HG02763 (cell line): Measurements from ENCODE around the gene C22orf31.

ENCODE experiments used
- ATAC-seq: cut with Tn5 transposase; IDR thresholded peaks from one replicate; pipeline ENCODE4 v1.9.1; 2021; ENCODE audit warnings: mild to moderate bottlenecking, moderate library complexity; ENCODE audit not compliant: unreplicated experiment

C22orf31 gene

DNA sequence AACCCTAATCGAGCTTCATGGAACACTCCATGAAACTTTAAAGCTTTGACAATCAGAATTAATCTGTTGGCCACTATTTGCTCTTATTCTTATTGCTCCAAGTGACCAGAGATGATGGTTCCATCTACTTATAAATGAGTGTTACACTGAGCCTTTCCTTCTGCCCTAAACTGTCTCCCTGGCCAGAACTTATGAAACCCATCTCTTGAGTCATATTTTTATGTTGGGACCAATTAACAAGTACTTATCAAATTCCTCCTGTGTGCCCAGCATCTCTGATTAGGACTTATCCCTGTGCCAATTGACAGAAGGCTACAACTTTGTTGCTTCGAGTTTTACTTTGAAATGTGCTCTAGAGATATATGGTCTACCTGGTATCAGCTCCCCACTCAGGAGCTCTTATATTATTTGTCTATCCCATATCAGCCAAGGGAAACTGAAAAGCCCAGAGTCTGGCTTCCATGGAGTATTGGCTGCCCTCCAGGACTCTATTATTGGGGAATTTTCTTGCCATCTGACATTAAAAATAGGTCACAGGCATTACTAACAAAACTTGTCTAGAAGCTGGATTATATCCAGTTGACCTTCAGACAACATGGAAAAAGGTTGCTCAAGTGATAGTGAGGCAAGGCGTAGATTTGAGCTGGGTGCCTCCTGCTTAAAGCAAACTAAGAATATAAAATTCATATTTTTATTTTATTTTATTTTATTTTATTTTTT, 20.0 kb upstream of the C22orf31 start:
- no peak for ATAC-seq

DNA sequence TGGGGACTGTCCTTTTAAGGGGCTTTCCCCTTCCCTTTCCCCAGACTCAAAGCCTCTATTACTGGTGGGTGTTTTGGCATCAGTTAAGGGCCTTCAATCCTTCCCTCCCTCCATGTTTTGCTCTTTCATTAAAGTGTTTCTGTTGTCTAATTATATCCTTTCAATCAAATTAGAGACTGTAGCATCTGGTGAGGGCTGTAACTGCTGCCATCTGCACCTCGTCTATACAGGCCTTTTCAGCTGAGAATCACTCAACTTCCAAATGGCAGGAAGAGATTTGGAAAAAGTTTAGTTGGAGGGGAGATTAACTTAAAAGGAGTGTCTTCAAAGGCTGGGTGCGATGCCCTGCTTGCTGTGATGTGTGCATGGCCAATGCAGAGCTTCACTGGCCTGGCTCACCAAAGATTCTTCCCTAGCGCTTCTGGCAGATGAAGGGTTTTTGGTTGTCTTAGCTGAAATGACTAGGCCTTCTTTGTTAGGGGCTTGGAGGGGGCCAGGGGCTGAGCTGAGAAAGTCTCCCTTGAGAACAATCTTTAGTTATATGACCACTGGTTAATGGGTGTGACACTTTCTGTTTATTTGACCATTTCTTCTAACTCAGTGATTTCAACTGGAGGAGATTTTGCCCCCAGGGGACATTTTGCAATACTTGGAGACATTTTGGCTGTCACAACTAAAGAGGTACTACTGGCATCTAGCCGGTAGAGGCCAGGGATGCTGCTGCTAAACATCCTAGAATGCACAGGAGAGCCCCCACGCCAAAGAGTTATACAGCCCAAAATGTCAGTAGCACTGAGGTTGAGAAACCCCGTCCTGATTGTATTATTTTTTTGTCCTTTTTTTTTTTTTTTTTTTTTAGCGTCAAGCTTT, 18.7 kb upstream of the C22orf31 start:
- ATAC-seq, result no peak

GRCh38 chr22:29079218-29079901, 17.7 kb upstream of the C22orf31 start:
- no peak for ATAC-seq

- ATAC-seq, result no peak
Observed at GRCh38 chr22:29078869-29079207, 17.2 kb upstream of the C22orf31 start.

DNA sequence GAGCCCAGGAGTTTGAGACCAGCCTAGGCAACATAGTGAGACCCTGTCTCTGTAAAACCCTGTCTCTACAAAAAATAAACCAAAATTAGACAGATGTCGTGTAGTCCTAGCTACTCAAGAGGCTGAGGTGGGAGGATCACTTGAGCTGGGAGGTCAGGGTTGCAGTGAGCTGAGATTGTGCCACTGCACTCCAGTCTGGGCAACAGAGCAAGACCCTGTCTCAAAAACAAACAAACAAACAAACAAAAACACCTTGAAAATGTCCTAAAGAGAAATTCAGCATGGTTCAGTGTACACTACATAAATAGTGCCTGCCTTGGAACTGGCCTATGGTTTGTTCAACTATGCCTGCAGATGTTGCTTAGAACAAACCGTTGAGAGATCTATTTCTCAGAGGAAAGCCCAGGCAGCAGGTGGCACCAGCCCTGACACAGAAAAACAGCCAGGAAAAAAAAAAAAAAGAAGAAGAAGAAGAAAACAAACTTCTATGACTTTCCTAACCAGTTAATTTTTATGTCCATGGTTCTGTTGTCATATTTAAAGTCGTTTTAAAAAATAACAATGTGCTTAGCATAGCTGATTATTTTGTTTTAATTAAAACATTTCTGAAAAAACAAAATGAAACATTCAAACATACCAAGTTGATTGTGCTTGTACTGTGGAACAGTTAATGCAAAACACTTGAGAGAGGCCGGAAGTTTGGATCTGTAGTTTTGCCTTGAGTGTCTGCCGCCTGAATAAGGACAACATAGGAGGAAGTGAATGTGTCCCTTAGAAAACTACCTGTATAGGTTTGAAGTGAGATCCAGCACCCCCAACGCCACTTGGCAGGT, 16.6 kb upstream of the C22orf31 start:
- ATAC-seq, result no peak

DNA sequence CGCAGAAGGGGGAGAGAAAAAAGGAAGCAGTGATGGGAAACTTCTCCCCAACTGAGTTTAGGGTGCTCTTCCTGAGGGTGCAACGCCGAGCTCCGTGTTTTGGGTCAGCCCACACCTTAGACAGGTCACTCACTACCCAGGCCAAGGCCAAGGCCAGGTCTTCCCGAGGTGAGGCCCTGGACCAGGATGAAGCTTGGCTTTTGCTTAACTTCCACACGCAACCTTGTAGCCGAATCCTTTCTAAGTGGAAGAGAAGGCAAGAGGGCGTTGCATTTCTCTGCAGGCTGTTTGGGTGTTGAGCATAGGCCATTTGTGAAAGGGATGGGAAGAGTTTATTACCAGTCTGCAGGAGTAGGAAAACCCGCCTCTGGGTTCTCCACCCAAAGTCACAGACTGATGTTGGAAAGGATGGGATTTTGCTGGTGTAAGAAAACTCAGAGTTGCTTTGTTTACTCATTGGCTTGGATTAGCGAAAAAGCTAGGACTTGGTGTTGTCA, 12.7 kb upstream of the C22orf31 start:
- no peak for ATAC-seq

DNA sequence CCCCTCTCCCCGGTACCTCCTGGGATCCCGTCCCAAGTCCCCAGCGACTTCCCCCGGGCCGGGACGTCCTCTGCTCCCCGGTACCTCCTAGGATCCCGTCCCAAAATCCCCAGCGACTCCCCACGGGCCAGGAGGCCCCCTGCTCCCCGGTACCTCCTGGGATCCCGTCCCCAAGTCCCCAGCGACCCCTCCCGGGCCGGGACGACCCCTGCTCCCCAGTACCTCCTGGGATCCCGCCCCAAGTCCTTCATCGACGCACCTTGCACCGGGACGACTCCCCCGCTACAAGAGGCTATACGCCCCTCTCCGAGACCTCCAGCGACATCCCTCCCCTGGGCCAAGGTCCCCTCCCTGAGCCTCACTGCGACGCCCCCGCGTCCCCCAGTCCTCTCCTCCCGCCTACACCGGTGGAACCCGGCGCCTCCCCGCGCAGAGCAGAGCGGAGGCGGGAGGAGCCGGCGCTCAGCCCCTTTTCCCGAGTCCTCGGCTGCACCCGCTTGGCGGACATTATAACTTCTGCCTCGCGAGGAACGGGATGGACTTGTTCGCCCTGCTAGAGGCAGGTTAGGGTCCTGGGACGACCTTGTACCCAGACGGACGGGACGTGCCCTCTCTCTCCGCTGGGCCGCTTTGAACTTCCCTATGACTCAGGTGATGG, 12.1 kb upstream of the C22orf31 start:
- ATAC-seq, result no peak

GRCh38 chr22:29072979-29073617, 11.5 kb upstream of the C22orf31 start, which contains the start of gene KREMEN1:
KREMEN1 (plus strand) TSS chr22:29073035; CDS start chr22:29073131, 96 bp downstream.
- peak; percentile 9 for ATAC-seq

DNA sequence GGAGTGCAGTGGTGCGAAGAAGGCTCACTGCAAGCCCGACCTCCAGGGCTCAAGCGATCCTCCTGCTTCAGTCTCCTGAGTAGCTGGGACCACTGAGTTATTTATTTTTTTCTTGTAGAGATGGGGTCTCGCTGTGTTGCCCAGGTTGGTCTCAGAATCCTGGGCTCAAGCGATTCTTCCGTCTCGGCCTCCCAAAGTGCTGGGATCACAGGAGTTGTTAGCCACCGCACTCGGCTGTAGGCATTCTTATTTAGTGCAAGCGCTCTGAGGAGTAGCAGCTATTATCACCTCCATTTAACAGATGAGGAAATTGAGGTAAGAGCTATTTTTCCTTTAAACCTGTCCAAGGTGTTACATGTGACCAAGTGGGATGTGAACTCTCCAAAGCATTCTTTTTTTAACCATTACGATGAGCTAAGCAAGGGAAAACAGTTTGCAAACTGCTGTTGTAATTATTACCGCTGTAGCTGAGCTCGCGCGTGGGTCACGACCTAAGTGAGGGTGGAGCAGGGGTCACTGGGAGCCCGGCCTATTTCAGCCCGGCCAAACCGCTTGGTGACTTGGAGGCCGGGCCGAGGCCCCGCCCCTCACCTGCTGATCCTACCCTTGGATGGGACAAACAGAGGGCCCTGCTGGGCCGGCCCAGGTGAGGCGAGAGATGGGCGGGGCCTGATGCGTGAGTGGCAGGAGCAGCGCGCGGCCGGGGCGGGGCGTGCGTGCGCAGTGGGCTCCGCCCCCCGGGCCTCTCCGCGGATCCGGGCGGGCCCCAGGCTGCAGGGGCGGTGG, 10.8 kb upstream of the C22orf31 start:
- peak; percentile 86 for ATAC-seq

DNA sequence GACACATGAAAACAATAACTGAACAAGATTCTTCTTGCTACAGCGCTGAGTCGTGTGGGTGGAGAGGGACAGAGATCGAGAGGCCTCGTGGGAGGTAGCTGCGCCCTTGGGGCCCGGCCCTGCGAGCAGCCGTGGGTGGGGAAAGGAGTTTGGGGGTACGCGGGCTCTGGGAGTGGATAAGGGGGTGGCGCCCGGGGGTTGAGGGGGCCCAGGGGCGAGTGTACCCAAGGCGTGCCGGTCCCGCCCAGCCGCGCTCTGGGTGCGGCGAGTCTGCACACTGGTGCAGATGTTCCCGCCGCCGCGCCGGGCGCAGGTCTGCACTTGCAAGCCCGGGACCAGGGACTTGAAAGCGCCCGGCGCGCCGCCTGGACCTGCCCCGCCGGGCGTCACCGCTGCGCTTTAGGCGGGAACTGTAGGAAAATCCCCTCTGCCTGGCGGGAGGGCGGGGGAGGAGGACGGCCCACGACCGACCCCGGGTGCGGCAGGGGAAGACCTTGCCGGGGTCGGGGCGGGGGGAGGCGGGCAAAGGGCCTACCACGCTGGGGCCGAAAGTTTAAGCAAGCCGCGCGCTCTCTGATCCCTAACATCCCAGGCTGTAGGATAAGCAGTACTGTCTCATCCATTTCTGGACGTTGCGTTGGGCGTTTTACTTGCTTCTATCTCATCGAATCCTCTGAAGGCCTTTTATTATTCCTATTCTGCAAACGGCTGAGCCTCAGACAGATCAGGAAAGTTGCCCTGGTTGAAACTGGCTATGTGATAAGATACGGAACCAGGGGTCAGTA, 9.8 kb upstream of the C22orf31 start:
- ATAC-seq, result no peak

GRCh38 chr22:29070490-29070889, 8.9 kb upstream of the C22orf31 start:
- no peak for ATAC-seq

DNA sequence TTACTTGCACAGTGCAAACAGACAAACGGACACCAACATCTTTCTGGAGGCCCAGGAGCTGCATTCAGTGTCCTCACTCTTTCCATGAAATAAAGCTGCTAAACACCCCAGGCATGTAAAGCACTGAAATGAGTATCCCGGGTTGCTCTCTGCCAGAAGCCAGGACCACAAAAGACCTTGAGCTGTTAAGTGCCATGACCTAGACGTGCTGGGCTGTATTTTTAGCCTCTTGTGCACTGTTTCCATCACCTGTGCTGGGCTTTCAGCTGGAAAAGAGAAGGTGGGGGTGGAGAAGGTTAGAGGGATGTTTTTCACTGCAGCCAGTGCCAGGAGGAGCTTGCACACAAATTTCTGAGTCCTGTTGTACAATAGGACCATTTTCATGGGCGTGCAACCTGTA, 7.8 kb upstream of the C22orf31 start:
- ATAC-seq, result no peak

GRCh38 chr22:29065468-29066190, 4.0 kb upstream of the C22orf31 start:
- no peak for ATAC-seq

DNA sequence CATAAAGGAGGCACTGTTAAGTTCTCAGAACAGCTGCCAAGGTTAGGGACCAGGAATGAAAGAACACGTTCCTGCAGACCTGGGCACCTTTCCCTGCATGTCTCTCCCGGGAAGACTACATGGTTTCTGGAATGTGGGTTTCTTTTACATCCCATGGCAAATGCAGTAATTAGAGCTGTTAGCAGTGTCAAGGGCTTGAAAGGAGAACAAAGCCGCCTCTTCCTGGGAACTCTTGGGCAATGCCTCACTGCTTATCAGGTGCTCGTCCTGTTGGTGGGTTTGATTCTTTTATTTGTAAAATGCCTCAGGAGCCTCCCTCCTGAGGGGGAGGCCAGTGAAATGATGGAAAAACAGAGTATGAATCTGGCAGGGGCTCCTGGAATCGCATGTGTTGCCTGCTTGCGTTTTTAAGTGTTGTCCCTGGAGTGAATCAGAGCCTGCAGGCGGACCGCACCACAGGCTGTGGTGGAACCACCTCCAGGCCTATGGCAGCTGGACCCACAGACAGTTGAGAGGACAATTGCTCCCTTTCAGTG, 723 bp upstream of the C22orf31 start:
- no peak for ATAC-seq

GRCh38 chr22:29060931-29061330, 700 bp downstream of the C22orf31 start:
- ATAC-seq, result no peak

GRCh38 chr22:29060251-29060869, 1.3 kb downstream of the C22orf31 start:
- no peak for ATAC-seq

GRCh38 chr22:29056472-29056871, 5.2 kb downstream of the C22orf31 start:
- ATAC-seq, result no peak
